ENCODE data around the gene SLC38A10.

DNA sequence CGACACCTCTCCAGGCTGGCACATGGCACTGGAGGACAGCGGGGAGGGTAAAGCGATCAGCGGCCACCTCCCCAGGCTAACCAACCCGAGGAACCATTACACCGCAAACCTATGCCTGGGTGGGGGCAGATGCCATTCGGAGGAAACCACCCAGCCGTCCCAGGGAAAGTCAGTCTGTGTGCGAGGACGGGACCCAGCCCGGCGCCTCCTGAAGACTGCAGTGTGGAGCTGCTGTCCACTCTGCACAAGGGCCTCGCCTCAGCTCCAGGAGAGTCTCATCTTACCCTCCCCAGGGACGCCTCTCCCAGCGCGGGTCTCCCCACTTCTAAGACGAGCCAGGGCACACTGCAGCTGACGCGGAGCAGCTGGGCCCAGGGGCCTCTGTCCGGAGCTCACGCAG lies 8.0 kb downstream of the SLC38A10 start:
- TF ChIP-seq, protein P1, sequence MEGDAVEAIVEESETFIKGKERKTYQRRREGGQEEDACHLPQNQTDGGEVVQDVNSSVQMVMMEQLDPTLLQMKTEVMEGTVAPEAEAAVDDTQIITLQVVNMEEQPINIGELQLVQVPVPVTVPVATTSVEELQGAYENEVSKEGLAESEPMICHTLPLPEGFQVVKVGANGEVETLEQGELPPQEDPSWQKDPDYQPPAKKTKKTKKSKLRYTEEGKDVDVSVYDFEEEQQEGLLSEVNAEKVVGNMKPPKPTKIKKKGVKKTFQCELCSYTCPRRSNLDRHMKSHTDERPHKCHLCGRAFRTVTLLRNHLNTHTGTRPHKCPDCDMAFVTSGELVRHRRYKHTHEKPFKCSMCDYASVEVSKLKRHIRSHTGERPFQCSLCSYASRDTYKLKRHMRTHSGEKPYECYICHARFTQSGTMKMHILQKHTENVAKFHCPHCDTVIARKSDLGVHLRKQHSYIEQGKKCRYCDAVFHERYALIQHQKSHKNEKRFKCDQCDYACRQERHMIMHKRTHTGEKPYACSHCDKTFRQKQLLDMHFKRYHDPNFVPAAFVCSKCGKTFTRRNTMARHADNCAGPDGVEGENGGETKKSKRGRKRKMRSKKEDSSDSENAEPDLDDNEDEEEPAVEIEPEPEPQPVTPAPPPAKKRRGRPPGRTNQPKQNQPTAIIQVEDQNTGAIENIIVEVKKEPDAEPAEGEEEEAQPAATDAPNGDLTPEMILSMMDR (IDR thresholded peaks at IDR 0.05 in 2 of 3, conservative IDR thresholded peaks at IDR 0.05 in 1 of 3; ENCODE audit: borderline replicate concordance in 1 of 3, insufficient read depth in 1 of 3, low read depth in 2 of 3, low read length in 2 of 3): no peak
- TF ChIP-seq, protein P2, sequence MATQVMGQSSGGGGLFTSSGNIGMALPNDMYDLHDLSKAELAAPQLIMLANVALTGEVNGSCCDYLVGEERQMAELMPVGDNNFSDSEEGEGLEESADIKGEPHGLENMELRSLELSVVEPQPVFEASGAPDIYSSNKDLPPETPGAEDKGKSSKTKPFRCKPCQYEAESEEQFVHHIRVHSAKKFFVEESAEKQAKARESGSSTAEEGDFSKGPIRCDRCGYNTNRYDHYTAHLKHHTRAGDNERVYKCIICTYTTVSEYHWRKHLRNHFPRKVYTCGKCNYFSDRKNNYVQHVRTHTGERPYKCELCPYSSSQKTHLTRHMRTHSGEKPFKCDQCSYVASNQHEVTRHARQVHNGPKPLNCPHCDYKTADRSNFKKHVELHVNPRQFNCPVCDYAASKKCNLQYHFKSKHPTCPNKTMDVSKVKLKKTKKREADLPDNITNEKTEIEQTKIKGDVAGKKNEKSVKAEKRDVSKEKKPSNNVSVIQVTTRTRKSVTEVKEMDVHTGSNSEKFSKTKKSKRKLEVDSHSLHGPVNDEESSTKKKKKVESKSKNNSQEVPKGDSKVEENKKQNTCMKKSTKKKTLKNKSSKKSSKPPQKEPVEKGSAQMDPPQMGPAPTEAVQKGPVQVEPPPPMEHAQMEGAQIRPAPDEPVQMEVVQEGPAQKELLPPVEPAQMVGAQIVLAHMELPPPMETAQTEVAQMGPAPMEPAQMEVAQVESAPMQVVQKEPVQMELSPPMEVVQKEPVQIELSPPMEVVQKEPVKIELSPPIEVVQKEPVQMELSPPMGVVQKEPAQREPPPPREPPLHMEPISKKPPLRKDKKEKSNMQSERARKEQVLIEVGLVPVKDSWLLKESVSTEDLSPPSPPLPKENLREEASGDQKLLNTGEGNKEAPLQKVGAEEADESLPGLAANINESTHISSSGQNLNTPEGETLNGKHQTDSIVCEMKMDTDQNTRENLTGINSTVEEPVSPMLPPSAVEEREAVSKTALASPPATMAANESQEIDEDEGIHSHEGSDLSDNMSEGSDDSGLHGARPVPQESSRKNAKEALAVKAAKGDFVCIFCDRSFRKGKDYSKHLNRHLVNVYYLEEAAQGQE (IDR thresholded peaks at IDR 0.05; ENCODE audit: low read depth): no peak
- no peak for TF ChIP-seq JUND (IDR thresholded peaks at IDR 0.05)
- no peak for TF ChIP-seq POLR2A (IDR thresholded peaks at IDR 0.05; ENCODE audit: borderline replicate concordance, extremely low read depth, insufficient read depth, insufficient read length)
- TF ChIP-seq RAD21 (IDR thresholded peaks at IDR 0.05; ENCODE audit: low read depth): no peak
- no peak for TF ChIP-seq ZNF274 (IDR thresholded peaks at IDR 0.05; ENCODE audit: low read depth, low read length)
- TF ChIP-seq EZH2phosphoT487 (IDR thresholded peaks at IDR 0.05; ENCODE audit: borderline replicate concordance): no peak
- TF ChIP-seq EZH2 (IDR thresholded peaks at IDR 0.05): no peak
